Stimulated activated CD4-positive, alpha-beta T cell treated with anti-CD3 and anti-CD28 coated beads, TNF-alpha, amount 100 ng/mL, for 4 hours (primary cell): Measurements from ENCODE around the gene CTNNA1.

Experiments
- DNase-seq, 3 experiments: peaks; one replicate each; pipeline ENCODE4 v3.0.0-alpha.2; 2020; ENCODE audit warnings: low read depth in 3 of 3

The CTNNA1 gene

DNA sequence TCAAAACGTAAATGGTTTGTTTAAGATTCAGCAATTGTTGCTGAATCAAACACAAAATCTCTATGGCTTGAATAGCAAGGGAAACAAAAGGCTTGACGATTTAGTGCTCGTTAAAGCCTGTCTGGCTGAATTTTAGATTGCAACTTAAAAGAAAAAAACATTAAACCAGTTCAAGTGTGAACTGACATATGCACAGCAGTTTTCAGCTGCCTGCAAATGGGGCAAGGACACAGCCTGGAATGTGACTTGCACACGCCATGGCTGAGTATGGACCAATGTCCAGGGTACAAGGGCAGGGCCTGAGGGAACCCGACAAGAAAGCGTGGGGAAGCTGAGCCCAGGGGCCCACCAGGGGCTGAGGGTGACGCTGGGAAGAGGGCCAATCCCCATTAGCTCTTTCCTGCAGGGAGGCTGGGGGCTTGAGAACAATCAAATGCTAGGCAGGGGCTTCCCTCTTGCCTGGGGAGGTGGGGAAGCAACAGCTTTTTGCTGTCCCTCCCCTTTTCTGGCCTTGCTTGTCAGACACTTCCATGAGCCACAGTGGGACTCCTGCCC, 211.5 kb downstream of the CTNNA1 start:
- no peak for DNase-seq

DNA sequence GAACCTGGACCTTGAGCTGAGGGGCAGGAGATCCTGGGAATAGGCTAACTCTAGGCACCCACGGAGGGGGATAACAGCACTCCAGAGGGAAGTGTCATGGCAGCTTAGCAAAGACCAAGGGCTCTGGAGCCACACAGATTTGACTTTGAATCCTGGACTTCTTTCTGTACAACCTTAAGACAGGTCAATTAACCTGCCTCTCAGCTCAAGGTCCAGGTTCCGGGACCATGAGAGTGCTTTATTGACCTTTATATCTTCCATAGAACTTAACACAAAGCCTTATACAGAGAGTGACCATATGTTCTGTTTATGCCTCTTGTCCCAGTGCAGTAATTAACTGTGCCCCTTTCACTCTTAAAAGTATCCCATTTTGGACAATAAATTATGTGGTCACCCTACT, 212.4 kb downstream of the CTNNA1 start:
- DNase-seq = no peak

DNA sequence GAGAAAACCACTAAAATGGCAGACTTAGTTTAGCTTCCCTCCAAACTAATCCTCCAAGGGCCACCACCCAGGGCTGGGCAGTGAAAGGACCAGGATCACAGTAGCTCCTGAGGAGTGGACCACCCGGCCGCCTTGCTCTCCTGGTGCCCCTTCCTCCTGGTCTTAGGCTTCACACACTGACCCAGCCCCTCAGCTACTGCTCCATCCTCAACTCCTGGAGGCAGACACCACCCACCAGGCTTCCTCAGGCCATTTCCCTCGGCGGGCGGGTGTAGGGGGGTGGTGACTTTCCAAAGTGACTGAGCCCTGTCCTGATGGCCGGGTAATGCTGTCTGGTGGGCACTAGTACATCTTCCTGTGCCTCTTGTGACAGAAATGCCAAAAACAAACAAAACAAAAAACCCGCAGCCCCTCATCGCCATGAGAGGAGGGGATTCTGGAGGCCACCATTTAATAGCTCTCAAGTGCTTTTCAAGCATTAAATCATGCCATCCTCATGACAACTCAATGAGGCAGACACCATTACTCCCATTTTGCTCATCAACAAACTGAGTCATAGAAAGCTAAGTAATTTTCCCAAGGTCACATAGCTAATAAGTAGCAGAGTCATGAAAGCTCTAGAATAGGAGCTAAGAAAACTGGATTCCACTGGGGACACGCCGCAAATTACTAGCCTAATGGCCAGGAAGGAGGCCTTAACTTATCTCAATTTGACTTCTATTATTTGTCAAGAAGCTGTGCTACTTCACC, 213.2 kb downstream of the CTNNA1 start:
- DNase-seq = no peak

DNA sequence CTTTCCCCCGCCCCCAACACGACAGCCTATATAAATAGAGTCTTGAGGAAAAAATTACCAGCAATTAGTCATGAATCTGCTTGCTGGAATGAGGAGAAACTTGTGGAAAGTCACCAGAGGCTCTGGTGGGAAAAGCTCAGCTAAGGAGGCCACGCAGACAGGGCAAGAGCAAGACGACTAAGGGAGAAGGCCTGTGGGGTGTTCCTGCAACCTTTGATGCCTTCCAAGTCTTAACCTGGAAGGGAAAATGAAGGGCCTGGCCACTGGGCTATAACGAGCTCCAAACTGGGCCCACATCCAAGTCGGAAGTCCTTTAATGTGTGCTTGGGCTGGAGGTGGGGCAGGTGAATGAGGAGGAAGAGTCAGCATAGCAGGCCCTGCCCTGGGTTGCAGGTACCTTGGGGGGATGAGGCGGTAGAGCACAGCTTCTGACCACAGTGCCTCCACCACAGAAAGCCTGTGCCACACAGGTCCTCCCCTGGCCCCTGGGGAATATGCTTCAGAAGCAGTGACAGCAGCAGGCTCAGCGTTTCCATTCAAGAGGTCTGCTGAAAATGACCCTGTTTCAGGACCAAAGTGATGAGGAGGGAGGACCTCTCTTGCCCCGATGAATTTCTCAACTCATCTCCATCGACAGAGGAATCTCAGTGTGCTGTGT, 214.7 kb downstream of the CTNNA1 start:
- DNase-seq = no peak

DNA sequence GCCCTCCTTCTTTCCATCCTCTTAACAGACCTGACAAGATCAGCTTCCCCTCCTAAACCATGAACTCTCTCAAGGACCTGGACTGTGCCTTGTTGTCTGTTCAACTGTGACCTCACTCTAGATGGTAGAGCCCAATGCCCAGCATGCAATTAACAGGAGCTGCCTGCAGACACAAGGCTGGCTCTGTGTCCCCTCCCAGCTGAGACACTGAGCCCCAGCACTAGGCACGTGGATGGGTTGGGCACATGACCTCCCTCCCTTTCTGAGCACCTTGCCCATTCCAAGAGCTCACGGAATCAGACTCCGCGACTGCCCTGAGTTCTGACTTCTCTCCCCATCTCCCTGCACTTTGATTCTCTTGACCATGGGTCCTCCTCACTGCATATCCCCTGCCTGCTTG, 215.4 kb downstream of the CTNNA1 start:
- no peak for DNase-seq

DNA sequence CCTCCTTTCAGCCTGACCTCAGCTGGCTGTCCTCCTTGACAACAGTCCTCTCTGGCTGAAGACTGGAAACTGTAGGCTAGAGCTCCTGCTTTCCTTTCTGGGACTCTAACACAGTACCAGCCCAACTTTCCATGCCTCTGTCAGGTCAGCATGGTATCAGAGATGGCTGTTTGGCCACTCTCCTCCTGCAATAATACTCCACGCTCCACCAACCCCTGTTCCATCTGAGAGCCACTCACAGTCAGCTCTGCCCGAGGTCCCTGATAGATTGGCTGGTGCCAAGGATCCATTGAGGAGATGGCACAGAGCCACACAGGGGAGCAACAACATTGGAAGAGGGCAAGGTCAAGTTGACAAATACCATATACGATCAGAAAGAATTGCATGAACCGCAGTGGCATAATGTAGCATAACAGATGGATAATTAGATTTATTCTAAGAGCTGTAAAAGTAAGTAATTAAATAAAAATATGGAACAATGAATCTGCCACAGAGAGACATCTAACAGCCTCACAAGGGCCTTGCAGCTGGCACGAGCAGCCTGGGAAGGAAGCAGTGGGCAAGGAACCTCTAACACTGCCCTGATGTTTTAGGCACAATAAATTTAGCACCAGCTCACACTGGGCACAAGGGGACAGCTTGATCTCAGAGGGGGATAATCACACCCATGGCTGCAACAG, 216.2 kb downstream of the CTNNA1 start:
- DNase-seq = no peak

DNA sequence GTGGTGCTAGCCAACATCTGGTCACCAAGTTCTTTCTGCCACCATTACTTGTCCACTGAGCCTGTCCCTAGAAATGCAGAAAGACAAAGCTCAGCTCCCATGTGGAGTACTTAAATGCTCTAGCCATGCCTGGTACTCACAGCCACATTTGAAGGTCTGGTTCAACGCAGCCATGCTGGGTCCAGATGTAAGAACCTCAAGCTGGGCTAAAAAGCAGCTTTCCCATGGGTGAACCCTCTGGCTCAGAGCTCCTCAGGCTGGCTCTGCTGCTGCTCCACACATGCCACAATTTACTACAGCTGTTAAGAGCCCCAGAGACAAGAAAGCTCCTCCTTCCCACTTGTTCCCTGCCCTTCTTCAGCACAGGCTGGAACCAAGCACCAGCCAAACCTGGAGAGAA, 219.0 kb downstream of the CTNNA1 start:
- DNase-seq = no peak

DNA sequence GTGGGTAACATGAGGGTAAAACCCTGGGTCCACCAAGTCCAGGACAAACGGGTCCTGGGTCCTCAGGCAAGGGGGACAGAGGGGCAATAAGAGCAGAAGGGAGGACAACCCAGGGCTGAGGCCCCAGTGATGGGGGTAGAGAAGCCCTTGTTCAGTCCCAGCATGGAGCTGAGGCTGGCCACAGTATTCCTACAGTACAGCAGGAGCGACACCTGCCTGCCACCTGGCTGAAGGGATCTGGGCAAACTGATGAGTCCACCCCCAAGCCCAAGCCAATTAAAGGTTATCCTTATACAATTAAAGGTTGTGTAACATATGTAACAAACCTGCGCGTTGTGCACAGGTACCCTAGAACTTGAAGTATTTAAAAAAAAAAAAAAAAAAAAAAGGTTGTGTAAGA, 219.6 kb downstream of the CTNNA1 start:
- no peak for DNase-seq

DNA sequence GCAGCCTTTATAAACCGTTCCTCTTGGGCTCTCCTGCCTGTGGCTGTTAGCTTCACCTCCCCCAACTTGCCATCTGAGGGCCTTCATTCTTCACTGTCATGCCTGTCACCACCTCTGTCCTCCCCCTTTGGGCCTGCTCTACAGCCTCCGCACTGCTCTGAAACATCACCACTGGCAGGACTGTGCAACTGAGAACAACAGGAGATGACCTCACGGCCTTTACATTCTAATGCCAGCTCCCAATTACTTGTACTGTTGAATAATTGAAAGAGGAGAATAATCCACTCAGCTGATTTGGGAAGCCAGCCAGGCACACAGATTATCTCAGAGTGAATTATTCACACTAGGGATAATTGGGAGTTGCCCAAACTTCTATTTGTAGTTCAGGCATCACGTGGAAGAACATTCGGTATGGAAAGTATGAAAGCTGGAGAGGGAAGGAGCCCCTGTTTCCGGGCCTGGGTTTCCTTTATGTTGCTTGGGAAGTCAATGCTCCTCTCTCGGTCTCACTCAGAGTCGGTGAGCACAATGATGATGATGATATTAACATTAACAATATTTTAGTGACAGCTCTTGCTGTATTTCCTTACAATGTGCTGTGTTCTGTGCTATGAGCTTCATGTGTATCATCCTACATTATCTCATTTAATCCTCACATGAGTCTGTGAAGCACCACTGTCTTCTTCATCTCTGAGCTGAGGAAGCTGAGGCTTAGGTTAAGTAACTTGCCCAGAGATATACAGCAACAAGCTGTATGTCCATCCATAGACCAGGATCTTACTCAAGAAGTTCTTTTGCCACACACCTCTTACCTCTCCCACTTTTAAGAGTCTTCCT, 221.2 kb downstream of the CTNNA1 start:
- DNase-seq = no peak

DNA sequence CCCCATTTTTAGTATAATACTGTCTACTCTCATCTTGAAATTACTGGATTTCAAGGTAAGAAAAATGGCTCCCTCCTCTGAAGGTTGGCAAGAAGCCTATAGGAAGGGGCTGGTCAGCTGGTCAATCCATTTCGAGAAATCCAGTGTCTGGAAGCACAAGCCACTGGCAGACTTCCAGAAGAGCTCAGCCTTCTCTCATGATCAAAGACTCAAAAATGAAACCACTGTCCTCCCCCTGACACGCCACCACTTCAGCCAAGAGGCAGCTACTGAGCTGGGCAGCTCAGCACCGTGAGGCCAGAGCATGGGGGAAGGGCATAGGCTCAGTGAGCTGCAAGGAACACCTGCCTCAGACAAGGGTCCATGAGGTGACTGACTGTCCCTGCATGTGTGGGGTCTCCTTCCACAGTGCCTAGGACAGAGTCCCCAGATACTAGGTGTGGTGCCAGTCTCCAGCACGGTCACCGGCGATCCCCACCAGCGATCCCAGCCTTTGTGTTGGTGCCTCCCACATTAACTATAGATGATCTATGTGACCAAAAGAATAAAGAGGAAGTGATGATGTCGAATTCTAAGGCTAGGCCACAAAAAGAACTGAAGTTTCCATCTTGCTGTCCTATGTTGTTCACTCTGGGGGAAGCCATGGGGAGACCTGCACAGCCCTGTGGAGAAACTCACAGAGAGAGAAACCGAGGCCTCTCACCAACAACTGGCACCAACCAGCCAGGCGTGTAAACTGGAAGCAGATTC, 222.0 kb downstream of the CTNNA1 start:
- DNase-seq = no peak

DNA sequence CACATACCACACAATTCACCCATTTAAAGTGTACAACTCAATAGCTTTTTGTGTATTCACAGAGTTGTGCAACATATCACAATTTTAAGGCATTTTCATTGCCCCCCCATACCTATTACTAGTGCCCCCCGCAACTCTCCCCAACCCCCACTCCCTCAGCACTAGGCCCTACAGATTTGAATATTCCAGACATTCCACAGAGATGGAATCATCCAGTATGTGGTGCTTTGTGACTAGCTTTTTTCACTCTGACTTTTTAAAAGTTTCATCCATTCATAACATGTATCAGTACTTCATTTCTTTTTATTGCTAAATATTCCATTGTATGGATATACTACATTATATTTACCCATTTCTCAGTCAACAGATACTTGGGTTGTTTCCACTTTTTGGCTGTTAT, 224.9 kb downstream of the CTNNA1 start:
- no peak for DNase-seq

DNA sequence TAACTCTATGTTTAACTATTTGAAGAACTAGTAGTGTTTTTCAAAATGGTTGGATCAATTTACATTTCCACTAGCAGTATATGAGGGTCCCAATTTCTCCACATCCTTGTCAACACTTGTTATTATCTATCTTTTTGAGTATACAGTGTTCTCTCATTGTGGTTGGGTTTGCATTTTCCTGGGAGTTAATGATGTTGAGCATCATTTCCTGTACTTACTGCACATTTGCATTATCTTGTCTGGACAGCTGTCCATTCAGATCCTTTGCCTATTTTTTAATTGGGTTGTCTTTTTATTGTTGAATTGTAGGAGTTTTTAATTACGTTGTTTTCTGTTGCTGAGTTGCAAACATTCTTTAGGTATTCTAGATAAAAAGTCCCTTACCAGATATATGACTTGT, 225.4 kb downstream of the CTNNA1 start:
- no peak for DNase-seq

DNA sequence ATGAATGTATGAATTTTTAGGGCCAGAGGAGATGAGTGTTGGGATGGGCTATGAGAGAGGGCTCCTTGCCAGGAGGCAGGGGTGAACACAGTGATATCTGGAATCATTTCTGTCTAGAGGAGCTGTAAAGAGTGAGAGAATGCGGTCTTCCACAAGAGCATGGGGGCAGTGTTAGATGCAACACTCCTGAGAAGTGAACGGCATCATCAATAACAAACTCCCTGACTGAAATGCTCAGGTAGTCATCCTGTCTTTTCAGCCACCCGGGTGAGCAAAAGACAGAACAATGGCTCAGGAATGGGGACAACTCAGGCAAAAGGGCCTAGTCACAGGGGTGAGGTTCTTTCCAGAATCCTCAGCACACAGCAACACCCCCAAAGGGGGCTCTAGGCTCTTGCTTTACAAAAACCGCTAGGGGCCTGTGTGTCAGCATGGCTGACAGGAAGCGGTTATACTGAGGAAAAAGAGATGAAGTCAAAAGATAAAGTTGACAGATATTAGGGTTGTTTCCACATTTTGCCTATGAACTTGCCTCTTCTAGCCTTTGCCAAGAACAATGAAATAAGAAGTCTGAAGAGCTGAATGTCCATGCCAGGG, 226.6 kb downstream of the CTNNA1 start:
- no peak for DNase-seq

DNA sequence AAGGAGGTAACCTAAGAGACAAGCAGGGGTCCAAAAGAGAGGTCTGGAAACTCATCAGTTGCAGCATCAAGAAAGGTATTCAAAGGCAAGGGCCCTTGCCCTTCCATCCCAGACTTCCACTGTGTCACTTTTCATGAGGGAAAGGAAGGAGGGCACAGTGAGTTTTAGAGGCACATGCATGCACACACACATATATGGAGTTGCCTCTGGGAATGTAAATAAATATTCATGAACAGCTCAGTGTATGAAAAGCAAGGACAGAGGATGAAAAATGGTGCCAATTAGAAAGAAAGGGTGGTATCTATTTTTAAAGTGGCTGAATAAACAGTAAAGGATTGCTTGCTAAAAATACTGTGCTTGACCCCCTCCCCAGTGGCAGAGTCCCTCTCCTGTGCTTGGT, 227.2 kb downstream of the CTNNA1 start:
- no peak for DNase-seq

DNA sequence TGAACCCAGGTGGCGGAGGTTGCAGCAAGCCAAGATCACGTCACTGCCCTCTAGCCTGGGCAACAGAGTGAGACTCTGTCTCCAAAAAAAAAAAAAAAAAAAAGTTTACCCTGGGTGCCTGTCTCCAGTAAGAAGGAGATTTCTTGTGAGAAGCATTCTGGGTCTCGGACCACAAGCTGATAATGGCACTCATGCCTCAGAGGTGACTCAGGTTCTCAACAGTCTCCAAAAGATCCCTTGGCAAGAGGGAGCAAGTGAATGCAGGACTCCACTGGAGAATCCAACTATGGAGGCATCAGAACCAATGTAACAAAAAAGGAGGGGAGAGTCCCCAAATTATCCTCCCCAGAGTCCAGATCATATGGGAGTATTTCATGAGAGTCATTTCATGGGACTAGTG, 227.9 kb downstream of the CTNNA1 start:
- no peak for DNase-seq

DNA sequence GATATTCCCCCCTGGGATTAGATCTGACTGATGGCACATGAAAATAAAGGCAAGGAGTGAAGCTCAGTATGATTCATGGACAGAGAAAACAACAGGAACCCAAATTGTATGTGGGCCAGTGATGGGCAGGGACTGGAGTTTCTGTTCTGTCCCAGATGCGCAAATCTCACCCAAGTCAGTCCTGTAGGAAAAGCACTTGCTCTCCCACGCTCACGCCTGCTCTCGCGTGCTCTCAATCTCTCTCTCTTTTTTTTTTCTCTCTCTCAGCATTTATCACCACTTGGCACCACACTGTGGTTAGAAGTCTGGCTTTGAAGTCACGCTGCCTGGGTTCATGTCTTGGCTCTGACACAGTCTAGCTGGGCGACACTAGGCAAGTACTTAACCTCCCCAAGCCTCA, 228.4 kb downstream of the CTNNA1 start:
- DNase-seq = no peak

DNA sequence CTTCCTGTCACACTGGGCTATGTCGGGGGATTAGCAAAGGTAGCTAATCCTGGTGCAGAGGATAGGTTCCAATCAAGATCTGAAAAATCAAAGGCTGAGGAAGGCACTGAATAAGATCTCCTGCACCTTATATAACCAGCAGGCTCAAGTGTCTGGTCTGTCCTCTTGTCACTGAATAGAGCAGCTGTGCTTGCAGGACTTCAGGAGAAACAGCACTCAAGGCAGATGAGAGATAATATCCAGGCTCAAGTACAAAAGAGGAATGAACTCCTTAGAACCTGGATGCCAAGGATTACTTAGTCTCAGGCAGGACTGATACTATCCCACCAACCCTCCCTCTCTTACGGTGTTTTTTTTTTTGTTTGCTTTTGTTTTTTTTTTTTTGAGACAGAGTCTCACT, 230.8 kb downstream of the CTNNA1 start:
- DNase-seq = no peak
